Neural cell (in vitro differentiated cells): ENCODE measurements around the gene GAS2L3. TPM values are rescaled to one million over a fixed set of nuclear protein-coding genes. Genes with fewer than 3 reads are reported as not detected.

Source experiments
- H2AFZ ChIP-seq: fragments of 200-600, 300-800 bp; sonication (generic), shearing (Covaris generic); 2 replicates; pipeline ENCODE4 v1.6.0; 2014; ENCODE audit warnings: low read depth, mild to moderate bottlenecking, antibody characterized with exemption, low read length, moderate library complexity
- H3F3A ChIP-seq: fragments of 200-600 bp; shearing (Covaris generic); 2 replicates; pipeline ENCODE4 v1.6.1; 2016; ENCODE audit warnings: mild to moderate bottlenecking, moderate library complexity, mixed read lengths, antibody characterized with exemption, low read length; ENCODE audit not compliant: insufficient read depth, poor library complexity, severe bottlenecking
- H3K27ac ChIP-seq: fragments of 200-600, 300-800 bp; sonication (generic), shearing (Covaris generic); 2 replicates; pipeline ENCODE4 v1.5.1; 2014; ENCODE audit warnings: mild to moderate bottlenecking, low read length, moderate library complexity
- H3K27me3 ChIP-seq: fragments of 300-800, 200-600 bp; sonication (generic), shearing (Covaris generic); 2 replicates; pipeline ENCODE4 v1.6.0; 2014; ENCODE audit warnings: mild to moderate bottlenecking, low read depth, low read length, moderate library complexity; ENCODE audit not compliant: insufficient read depth
- H3K36me3 ChIP-seq: fragments of 300-800, 200-600 bp; sonication (generic), shearing (Covaris generic); 2 replicates; pipeline ENCODE4 v1.5.1; 2014; ENCODE audit warnings: mild to moderate bottlenecking, antibody characterized with exemption, low read length, moderate library complexity; ENCODE audit not compliant: insufficient read depth
- H3K4me2 ChIP-seq: fragments of 300-800, 200-600 bp; sonication (generic), shearing (Covaris generic); 2 replicates; pipeline ENCODE4 v1.6.0; 2014; ENCODE audit warnings: mild to moderate bottlenecking, low read length
- H3K4me3 ChIP-seq: fragments of 300-800, 200-600 bp; sonication (generic), shearing (Covaris generic); 2 replicates; pipeline ENCODE4 v1.5.1; 2014; ENCODE audit warnings: mild to moderate bottlenecking, low read length, moderate library complexity
- H3K79me2 ChIP-seq: fragments of 200-600 bp; shearing (Covaris generic); replicated peaks from 2 replicates; pipeline ENCODE4 v1.6.0; 2014; ENCODE audit warnings: mild to moderate bottlenecking, low read length, moderate library complexity; ENCODE audit not compliant: insufficient read depth
- H3K9ac ChIP-seq: fragments of 300-800, 200-600 bp; sonication (generic), shearing (Covaris generic); 2 replicates; pipeline ENCODE4 v1.6.1; 2016; ENCODE audit warnings: mild to moderate bottlenecking, low read length, mixed read lengths
- H3K9me2 ChIP-seq: fragments of 200-600 bp; shearing (Covaris generic); 2 replicates; pipeline ENCODE4 v1.6.1; 2016; ENCODE audit warnings: mild to moderate bottlenecking, low read length, mixed read lengths; ENCODE audit not compliant: insufficient read depth
- H3K9me3 ChIP-seq: fragments of 200-600, 300-800 bp; sonication (generic), shearing (Covaris generic); 2 replicates; pipeline ENCODE4 v1.6.1; 2016; ENCODE audit warnings: mild to moderate bottlenecking, mixed run types, low read length, moderate library complexity, mixed read lengths
- H4K20me1 ChIP-seq: fragments of 200-600 bp; shearing (Covaris generic); 2 replicates; pipeline ENCODE4 v1.6.1; 2016; ENCODE audit warnings: mild to moderate bottlenecking, mixed run types; ENCODE audit not compliant: insufficient read depth
- EP300 ChIP-seq: fragments of 450-650 bp; conservative IDR thresholded peaks from 2 replicates; pipeline ENCODE4 v1.6.1; 2014; ENCODE audit warnings: antibody characterized with exemption, mild to moderate bottlenecking, moderate library complexity; ENCODE audit not compliant: poor library complexity, severe bottlenecking
- EZH2 ChIP-seq: fragments of 200-600, 300-800 bp; shearing (Covaris generic), sonication (generic); IDR thresholded peaks from 2 replicates; pipeline ENCODE4 v1.6.1; 2014; ENCODE audit warnings: antibody characterized with exemption, low read length, borderline replicate concordance, mild to moderate bottlenecking; ENCODE audit not compliant: insufficient read depth, poor library complexity, severe bottlenecking
- MXI1 ChIP-seq: fragments of 450-650 bp; conservative IDR thresholded peaks from 2 replicates; pipeline ENCODE4 v1.6.1; 2014; ENCODE audit warnings: antibody characterized with exemption, mild to moderate bottlenecking; ENCODE audit not compliant: poor library complexity, severe bottlenecking
- POLR2AphosphoS5 ChIP-seq: IDR thresholded peaks from 2 replicates; pipeline ENCODE4 v1.6.1; 2012
- RAD21 ChIP-seq: fragments of 450-650 bp; conservative IDR thresholded peaks from 2 replicates; pipeline ENCODE4 v1.6.1; 2014; ENCODE audit warnings: antibody characterized with exemption, mild to moderate bottlenecking, moderate library complexity
- SMC3 ChIP-seq: fragments of 450-650 bp; conservative IDR thresholded peaks from 2 replicates; pipeline ENCODE4 v1.6.1; 2014; ENCODE audit warnings: antibody characterized with exemption, mild to moderate bottlenecking, moderate library complexity; ENCODE audit not compliant: poor library complexity
- TAF1 ChIP-seq: IDR thresholded peaks from 2 replicates; pipeline ENCODE4 v1.6.1; 2012; ENCODE audit warnings: low read depth
- polyA plus RNA-seq: library from polyadenylated mRNA; depleted of rRNA; stranded (reverse); fragments of >200 nt; gene quantifications from 2 replicates; pipeline ENCODE4 v1.2.3, GENCODE V29; 2014
- TF ChIP-seq, protein P1 (sequence below): IDR thresholded peaks from 2 replicates; pipeline ENCODE4 v1.6.1; 2012; ENCODE audit warnings: borderline replicate concordance
- TF ChIP-seq, protein P2 (sequence below): fragments of 450-650 bp; IDR thresholded peaks from 2 replicates; pipeline ENCODE4 v1.5.1; 2014; ENCODE audit warnings: antibody characterized with exemption, mild to moderate bottlenecking, moderate library complexity; ENCODE audit not compliant: poor library complexity, severe bottlenecking

The GAS2L3 gene
- polyA plus RNA-seq, 1 donor from 2014 or later = 0.67 TPM

DNA sequence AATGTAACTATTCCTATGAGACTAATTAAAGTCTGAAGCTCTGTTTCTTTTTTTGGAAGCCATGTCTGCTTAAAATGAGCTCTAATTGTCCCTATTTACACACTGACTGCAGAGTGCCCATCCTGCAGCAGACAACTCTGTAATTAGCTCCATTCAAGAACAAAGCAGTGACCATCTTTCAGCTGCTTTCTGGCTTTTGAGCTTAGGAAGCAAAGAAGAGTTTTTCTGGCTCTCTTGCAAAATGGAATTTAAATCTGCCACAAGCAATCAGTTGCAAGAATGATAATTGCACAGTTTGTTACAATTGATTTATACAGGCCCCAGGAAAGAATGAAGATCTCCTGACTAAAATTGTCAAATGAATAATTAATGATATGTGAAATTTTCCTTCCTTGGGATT, 83.4 kb downstream of the GAS2L3 start:
- Histone ChIP-seq H2AFZ (no peak overlapping the region), H3K36me3 (no peaks in the 10 kb centered on the region), H3K9me3 (no peaks in the 10 kb centered on the region), H3K27ac (peak overlapping the region; percentile 10), H3K4me3 (peak overlapping the region; percentile 11), H3K9me2 (no peaks in the 10 kb centered on the region), H3K9ac (no peak overlapping the region), H3K79me2 (no peaks in the 10 kb centered on the region), H4K20me1 (no peaks in the 10 kb centered on the region), H3K4me2 (peak overlapping the region; percentile 6), H3K27me3 (no peaks in the 10 kb centered on the region), H3F3A (no peaks in the 10 kb centered on the region)
- TF ChIP-seq RAD21 (no peak), POLR2AphosphoS5 (no peak), SMC3 (no peak), EP300 (no peak), MXI1 (no peak), EZH2 (no peak), TAF1 (no peak)
- TF ChIP-seq, protein P1, sequence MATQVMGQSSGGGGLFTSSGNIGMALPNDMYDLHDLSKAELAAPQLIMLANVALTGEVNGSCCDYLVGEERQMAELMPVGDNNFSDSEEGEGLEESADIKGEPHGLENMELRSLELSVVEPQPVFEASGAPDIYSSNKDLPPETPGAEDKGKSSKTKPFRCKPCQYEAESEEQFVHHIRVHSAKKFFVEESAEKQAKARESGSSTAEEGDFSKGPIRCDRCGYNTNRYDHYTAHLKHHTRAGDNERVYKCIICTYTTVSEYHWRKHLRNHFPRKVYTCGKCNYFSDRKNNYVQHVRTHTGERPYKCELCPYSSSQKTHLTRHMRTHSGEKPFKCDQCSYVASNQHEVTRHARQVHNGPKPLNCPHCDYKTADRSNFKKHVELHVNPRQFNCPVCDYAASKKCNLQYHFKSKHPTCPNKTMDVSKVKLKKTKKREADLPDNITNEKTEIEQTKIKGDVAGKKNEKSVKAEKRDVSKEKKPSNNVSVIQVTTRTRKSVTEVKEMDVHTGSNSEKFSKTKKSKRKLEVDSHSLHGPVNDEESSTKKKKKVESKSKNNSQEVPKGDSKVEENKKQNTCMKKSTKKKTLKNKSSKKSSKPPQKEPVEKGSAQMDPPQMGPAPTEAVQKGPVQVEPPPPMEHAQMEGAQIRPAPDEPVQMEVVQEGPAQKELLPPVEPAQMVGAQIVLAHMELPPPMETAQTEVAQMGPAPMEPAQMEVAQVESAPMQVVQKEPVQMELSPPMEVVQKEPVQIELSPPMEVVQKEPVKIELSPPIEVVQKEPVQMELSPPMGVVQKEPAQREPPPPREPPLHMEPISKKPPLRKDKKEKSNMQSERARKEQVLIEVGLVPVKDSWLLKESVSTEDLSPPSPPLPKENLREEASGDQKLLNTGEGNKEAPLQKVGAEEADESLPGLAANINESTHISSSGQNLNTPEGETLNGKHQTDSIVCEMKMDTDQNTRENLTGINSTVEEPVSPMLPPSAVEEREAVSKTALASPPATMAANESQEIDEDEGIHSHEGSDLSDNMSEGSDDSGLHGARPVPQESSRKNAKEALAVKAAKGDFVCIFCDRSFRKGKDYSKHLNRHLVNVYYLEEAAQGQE = no peak
- TF ChIP-seq, protein P2, sequence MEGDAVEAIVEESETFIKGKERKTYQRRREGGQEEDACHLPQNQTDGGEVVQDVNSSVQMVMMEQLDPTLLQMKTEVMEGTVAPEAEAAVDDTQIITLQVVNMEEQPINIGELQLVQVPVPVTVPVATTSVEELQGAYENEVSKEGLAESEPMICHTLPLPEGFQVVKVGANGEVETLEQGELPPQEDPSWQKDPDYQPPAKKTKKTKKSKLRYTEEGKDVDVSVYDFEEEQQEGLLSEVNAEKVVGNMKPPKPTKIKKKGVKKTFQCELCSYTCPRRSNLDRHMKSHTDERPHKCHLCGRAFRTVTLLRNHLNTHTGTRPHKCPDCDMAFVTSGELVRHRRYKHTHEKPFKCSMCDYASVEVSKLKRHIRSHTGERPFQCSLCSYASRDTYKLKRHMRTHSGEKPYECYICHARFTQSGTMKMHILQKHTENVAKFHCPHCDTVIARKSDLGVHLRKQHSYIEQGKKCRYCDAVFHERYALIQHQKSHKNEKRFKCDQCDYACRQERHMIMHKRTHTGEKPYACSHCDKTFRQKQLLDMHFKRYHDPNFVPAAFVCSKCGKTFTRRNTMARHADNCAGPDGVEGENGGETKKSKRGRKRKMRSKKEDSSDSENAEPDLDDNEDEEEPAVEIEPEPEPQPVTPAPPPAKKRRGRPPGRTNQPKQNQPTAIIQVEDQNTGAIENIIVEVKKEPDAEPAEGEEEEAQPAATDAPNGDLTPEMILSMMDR = no peak

DNA sequence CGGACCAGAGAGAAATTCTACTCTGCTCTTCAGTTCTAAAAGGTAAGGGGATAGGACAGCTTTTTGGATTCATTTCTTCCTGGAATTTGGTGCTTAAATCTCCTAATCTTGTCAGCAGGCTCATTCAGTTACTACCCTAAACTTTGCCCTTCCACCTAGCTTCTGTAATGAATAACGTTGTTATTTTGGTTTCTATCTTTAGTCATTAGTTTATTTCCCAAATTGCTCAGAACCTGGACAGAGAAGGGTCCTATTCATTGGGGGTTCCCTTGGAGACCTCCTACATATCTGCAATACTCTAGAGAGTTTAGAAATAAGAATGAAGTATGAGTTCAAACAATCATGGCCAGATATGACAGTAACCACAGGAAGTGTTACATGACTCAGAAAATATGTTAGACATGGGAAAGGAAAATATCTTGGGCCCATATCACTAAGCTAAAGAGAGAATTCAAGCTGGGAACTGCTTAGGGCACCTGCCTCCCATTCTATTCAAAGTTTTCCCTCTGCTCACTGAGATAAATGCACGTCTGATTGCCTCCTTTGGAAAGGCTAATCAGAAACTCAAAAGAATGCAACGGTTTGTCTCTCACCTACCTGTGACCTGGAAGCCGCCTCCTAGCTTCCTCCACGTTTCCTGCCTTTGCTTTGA, 87.9 kb downstream of the GAS2L3 start:
- Histone ChIP-seq H3K9me2 (no peaks in the 10 kb centered on the region), H2AFZ (no peak overlapping the region), H3K36me3 (no peaks in the 10 kb centered on the region), H3K4me2 (no peak overlapping the region), H3K9ac (no peak overlapping the region), H4K20me1 (no peaks in the 10 kb centered on the region), H3F3A (no peaks in the 10 kb centered on the region), H3K79me2 (no peaks in the 10 kb centered on the region), H3K9me3 (no peaks in the 10 kb centered on the region), H3K27ac (no peak overlapping the region), H3K27me3 (no peaks in the 10 kb centered on the region), H3K4me3 (no peak overlapping the region)
- no peak for TF ChIP-seq EZH2
- TF ChIP-seq POLR2AphosphoS5 = no peak
- TF ChIP-seq, protein P1 = no peak
- TF ChIP-seq TAF1 = no peak
- TF ChIP-seq, protein P2 = no peak
- no peak for TF ChIP-seq SMC3
- TF ChIP-seq MXI1 = no peak
